H9 (cell line): ENCODE results near the gene THBS3. TPM values are rescaled to one million over a fixed set of nuclear protein-coding genes. Genes with fewer than 3 reads are reported as not detected.

Source experiments
- DNase-seq: peaks from one replicate; pipeline ENCODE4 v3.0.0-alpha.2; 2017
- H2AFZ ChIP-seq: one replicate; pipeline ENCODE4 v1.6.1; 2013; ENCODE audit warnings: mild to moderate bottlenecking, low read length, control low read depth, moderate library complexity
- H2AK5ac ChIP-seq: 2 replicates; pipeline ENCODE4 v1.6.1; 2013; ENCODE audit warnings: low read length, control low read depth, mixed read lengths; ENCODE audit not compliant: insufficient read length
- H2BK120ac ChIP-seq: one replicate; pipeline ENCODE4 v1.6.1; 2013; ENCODE audit warnings: low read depth, mild to moderate bottlenecking, low read length, control low read depth, inconsistent platforms; ENCODE audit not compliant: poor library complexity, severe bottlenecking
- H2BK12ac ChIP-seq: 2 replicates; pipeline ENCODE4 v1.6.1; 2013; ENCODE audit warnings: low read length, control low read depth, mixed read lengths, low read depth; ENCODE audit not compliant: insufficient read length
- H2BK15ac ChIP-seq: 2 replicates; pipeline ENCODE4 v1.6.1; 2013; ENCODE audit warnings: low read depth, low read length, control low read depth
- H2BK20ac ChIP-seq: one replicate; pipeline ENCODE4 v1.6.1; 2013; ENCODE audit warnings: low read depth, mild to moderate bottlenecking, low read length, control low read depth, inconsistent platforms; ENCODE audit not compliant: poor library complexity, severe bottlenecking
- H2BK5ac ChIP-seq: 2 replicates; pipeline ENCODE4 v1.6.1; 2013; ENCODE audit warnings: low read length, control low read depth, mixed read lengths; ENCODE audit not compliant: insufficient read length
- H3K14ac ChIP-seq: 2 replicates; pipeline ENCODE4 v1.6.1; 2013; ENCODE audit warnings: low read length, control low read depth; ENCODE audit not compliant: insufficient read depth
- H3K18ac ChIP-seq: 2 replicates; pipeline ENCODE4 v1.6.1; 2013; ENCODE audit warnings: low read depth, mild to moderate bottlenecking, mixed read lengths, low read length, control low read depth; ENCODE audit not compliant: insufficient read length
- H3K23ac ChIP-seq: 2 replicates; pipeline ENCODE4 v1.6.1; 2013; ENCODE audit warnings: low read length, control low read depth, mixed read lengths, low read depth; ENCODE audit not compliant: insufficient read length
- H3K23me2 ChIP-seq: 2 replicates; pipeline ENCODE4 v1.6.1; 2013; ENCODE audit warnings: low read depth, mild to moderate bottlenecking, mixed read lengths, low read length, control low read depth; ENCODE audit not compliant: insufficient read length, poor library complexity, severe bottlenecking
- H3K27ac ChIP-seq: 2 replicates; pipeline ENCODE4 v1.5.1; 2013; ENCODE audit warnings: low read length, control low read depth, mixed read lengths, low read depth; ENCODE audit not compliant: insufficient read length
- H3K27me3 ChIP-seq: 2 replicates; pipeline ENCODE4 v1.6.1; 2013; ENCODE audit warnings: low read length, control low read depth, inconsistent platforms; ENCODE audit not compliant: insufficient read depth
- H3K4ac ChIP-seq: 2 replicates; pipeline ENCODE4 v1.6.1; 2013; ENCODE audit warnings: low read depth, mild to moderate bottlenecking, control low read depth, inconsistent platforms, low read length, moderate library complexity
- H3K4me1 ChIP-seq: 2 replicates; pipeline ENCODE4 v1.6.1; 2013; ENCODE audit warnings: low read length, control low read depth, inconsistent platforms; ENCODE audit not compliant: insufficient read depth
- H3K4me2 ChIP-seq: 2 replicates; pipeline ENCODE4 v1.6.1; 2013; ENCODE audit warnings: low read length, control low read depth, mixed read lengths; ENCODE audit not compliant: insufficient read length, insufficient read depth
- H3K56ac ChIP-seq: 2 replicates; pipeline ENCODE4 v1.6.1; 2013; ENCODE audit warnings: low read depth, mild to moderate bottlenecking, mixed read lengths, low read length, control low read depth; ENCODE audit not compliant: insufficient read length
- H3K79me1 ChIP-seq: 2 replicates; pipeline ENCODE4 v1.6.1; 2013; ENCODE audit warnings: low read depth, mild to moderate bottlenecking, moderate library complexity, low read length, control low read depth, inconsistent platforms; ENCODE audit not compliant: insufficient read depth, poor library complexity, severe bottlenecking
- H3K79me2 ChIP-seq: 2 replicates; pipeline ENCODE4 v1.6.1; 2013; ENCODE audit warnings: low read length, control low read depth, inconsistent platforms; ENCODE audit not compliant: insufficient read depth
- H3K9ac ChIP-seq: 2 replicates; pipeline ENCODE4 v1.6.1; 2013; ENCODE audit warnings: low read length, control low read depth, mixed read lengths; ENCODE audit not compliant: insufficient read length; ENCODE audit errors: extremely low read depth
- H3K9me3 ChIP-seq: one replicate; pipeline ENCODE4 v1.6.1; 2013; ENCODE audit warnings: low read depth, low read length, inconsistent platforms; ENCODE audit not compliant: control insufficient read depth
- H3T11ph ChIP-seq: one replicate; pipeline ENCODE4 v1.6.1; 2013; ENCODE audit warnings: mild to moderate bottlenecking, low read length, control low read depth, inconsistent platforms
- H4K20me1 ChIP-seq: one replicate; pipeline ENCODE4 v1.6.1; 2013; ENCODE audit not compliant: control insufficient read depth, insufficient read length, insufficient read depth
- H4K5ac ChIP-seq: 2 replicates; pipeline ENCODE4 v1.6.1; 2013; ENCODE audit warnings: low read depth, mild to moderate bottlenecking, mixed read lengths, low read length, control low read depth; ENCODE audit not compliant: insufficient read length
- H4K8ac ChIP-seq: replicated peaks from 2 replicates; pipeline ENCODE4 v1.6.1; 2013; ENCODE audit warnings: low read length, control low read depth, mixed read lengths, low read depth; ENCODE audit not compliant: insufficient read length
- H4K91ac ChIP-seq: 2 replicates; pipeline ENCODE4 v1.6.1; 2013; ENCODE audit warnings: low read depth, mild to moderate bottlenecking, moderate library complexity, mixed read lengths, low read length, control low read depth; ENCODE audit not compliant: insufficient read length
- H3K27ac Mint-ChIP-seq, 3 experiments: 2 replicates in 2 of 3; 3 replicates in 1 of 3; pipeline ENCODE4 v1.8.0; 2020 to 2021; ENCODE audit warnings: mixed read lengths in 3 of 3, mild to moderate bottlenecking in 1 of 3, moderate library complexity in 1 of 3
- H3K27me3 Mint-ChIP-seq: 2 replicates; pipeline ENCODE4 v1.8.0; 2021; ENCODE audit warnings: low read depth, mild to moderate bottlenecking, moderate library complexity, mixed read lengths
- H3K36me3 Mint-ChIP-seq, 3 experiments: 2 replicates in 2 of 3; 3 replicates in 1 of 3; pipeline ENCODE4 v1.8.0; 2020 to 2021; ENCODE audit warnings: low read depth in 3 of 3, mixed read lengths in 3 of 3; ENCODE audit not compliant: insufficient read depth in 1 of 3
- H3K4me1 Mint-ChIP-seq, 2 experiments: 2 replicates each; pipeline ENCODE4 v1.8.0; 2020; ENCODE audit warnings: mixed read lengths in 2 of 2
- H3K4me3 Mint-ChIP-seq, 2 experiments: 2 replicates in 1 of 2; 3 replicates in 1 of 2; pipeline ENCODE4 v1.8.0; 2020 to 2021; ENCODE audit warnings: mild to moderate bottlenecking in 2 of 2, mixed read lengths in 2 of 2, moderate library complexity in 1 of 2
- H3K9me3 Mint-ChIP-seq, 2 experiments: 2 replicates in 1 of 2; 3 replicates in 1 of 2; pipeline ENCODE4 v1.8.0; 2020; ENCODE audit warnings: mild to moderate bottlenecking in 2 of 2, mixed read lengths in 2 of 2, moderate library complexity in 1 of 2
- CTCF ChIP-seq: fragments of 200-600 bp; sonication (generic); conservative IDR thresholded peaks from 3 replicates; pipeline ENCODE4 v1.8.0; 2021; ENCODE audit warnings: antibody characterized with exemption, mild to moderate bottlenecking
- WGBS: extraction: QIAGEN DNeasy Blood & Tissue Kit; methylation state at CpG from one replicate; pipeline ENCODE4 v1.1.7; 2013; ENCODE audit warnings: missing lambda C conversion rate, low lambda C conversion rate, mixed read lengths; ENCODE audit not compliant: insufficient read length; ENCODE audit errors: extremely low coverage; 5-methylcytosine and 5-hydroxymethylcytosine counted together
- total RNA-seq: library from RNA; stranded (reverse); gene quantifications from 2 replicates; pipeline ENCODE4 v1.2.1, GENCODE V29; 2021

The THBS3 gene
- total RNA-seq, 1 experiment from 2014 or later: 5.9 TPM

- H3K56ac ChIP-seq: no peak overlapping the region
- no peak overlapping the region for H2BK120ac ChIP-seq
- no peak overlapping the region for H2AK5ac ChIP-seq
- no peak overlapping the region for H2BK12ac ChIP-seq
- H4K91ac ChIP-seq: no peak overlapping the region
- H3K23me2 ChIP-seq: peaks cover 14% of the 10 kb centered on the region
- no peak overlapping the region for H3K18ac ChIP-seq
- no peak overlapping the region for H2BK15ac ChIP-seq
- peaks cover 30 to 32% of the 10 kb centered on the region in 2 experiments for H3K4me1 Mint-ChIP-seq
- no peak overlapping the region for H2BK20ac ChIP-seq
- H2AFZ ChIP-seq: no peak overlapping the region
- DNase-seq: no peak
- H3K23ac ChIP-seq: no peak overlapping the region
- H3K79me2 ChIP-seq: no peaks in the 10 kb centered on the region
- peak overlapping the region in 1 of 3 experiments; percentile 68; a peak in 3 of 7 replicates for H3K27ac Mint-ChIP-seq
- H3K4ac ChIP-seq: no peak overlapping the region
- no peaks in the 10 kb centered on the region for H3K27me3 ChIP-seq
- H3K4me1 ChIP-seq: peaks cover 4% of the 10 kb centered on the region; the same call in 1 of the 2 replicates
- H3K9me3 Mint-ChIP-seq: no peaks in the 10 kb centered on the region
- no peak overlapping the region for H3K14ac ChIP-seq
- no CpG with 5 or more reads among the region's 35 CpGs for WGBS
- H3K27ac ChIP-seq: no peak overlapping the region
- no peaks in the 10 kb centered on the region for H3K9me3 ChIP-seq
- no peaks in the 10 kb centered on the region for H4K20me1 ChIP-seq
- no peak overlapping the region for H3T11ph ChIP-seq
- H3K4me2 ChIP-seq: peak overlapping the region; percentile 67
- H2BK5ac ChIP-seq: no peak overlapping the region
- peak overlapping the region; percentile 73 to 88 for H3K4me3 Mint-ChIP-seq
- no peak overlapping the region for H4K5ac ChIP-seq
- H3K36me3 Mint-ChIP-seq: peaks cover 8 to 31% (median 26%) of the 10 kb centered on the region in 3 experiments; a peak in 6 of 7 replicates
- no peak overlapping the region for H4K8ac ChIP-seq
- no peak overlapping the region for H3K9ac ChIP-seq
- H3K27me3 Mint-ChIP-seq: no peaks in the 10 kb centered on the region; the same call in 1 of the 2 replicates
- no peak for TF ChIP-seq CTCF
- no peaks in the 10 kb centered on the region for H3K79me1 ChIP-seq
Observed at GRCh38 chr1:155254714-155255242, 47.1 kb upstream of the THBS3 start.
